ENCODE data around the gene TMED5. TPM values are rescaled to one million over a fixed set of nuclear protein-coding genes. Genes with fewer than 3 reads are reported as not detected.
A peak's percentile ranks its signal among the peaks of the same experiment; 100 is the strongest.
"Not testable (repeated sequence)": the region's sequence is repeated elsewhere in the genome, so short reads cannot be mapped to it uniquely, and the experiment has no call there.

The TMED5 gene
- total RNA-seq, 1 donor from 2014 or later = 92.5 TPM

DNA sequence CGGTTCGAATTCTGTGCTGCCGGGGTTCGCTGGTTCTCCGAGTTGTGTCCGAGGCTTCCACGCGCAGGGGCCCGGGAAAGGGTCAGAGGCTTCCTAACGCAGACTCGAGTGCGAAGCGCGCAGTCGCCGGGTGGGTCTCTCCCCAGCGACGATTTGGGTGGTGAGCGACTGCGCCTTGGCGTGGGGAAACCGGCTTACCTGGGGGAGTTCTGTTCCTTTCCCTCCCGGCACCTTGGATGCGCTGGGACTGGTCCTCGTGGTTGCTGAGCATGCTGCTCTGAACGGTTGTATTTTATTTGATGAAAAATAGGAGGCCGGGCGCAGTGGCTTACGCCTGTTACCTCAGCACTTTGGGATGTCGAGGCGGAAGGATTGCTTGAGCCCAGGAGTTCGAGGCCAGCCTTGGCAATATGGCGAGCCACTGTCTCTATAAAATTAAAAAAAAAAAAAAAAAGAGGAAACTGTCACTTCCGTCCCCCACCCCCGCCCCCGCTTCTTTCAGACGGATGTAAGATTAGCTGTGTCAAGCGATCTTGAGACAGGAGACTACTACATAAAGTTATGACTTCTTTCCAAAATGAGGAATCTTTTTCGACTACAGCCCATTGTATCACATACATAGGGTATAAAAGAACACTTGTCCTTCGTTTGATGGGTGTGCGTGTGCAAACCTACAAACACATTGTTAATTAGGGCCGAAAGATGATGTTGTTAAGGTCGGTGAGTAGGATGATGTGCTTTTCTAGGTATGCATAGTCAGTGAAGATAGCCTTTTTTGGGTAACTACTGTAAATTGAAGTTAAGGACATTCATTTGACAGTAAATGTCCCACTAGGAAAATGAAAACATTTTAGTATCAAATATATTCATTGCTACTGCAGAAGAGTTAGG is 755 bp upstream of the TMED5 start, which contains the start of gene CCDC18:
TSS of gene CCDC18 (plus strand) at position 2 of the 891 bp plus-strand sequence. CDS start 2,638 bp downstream, outside the sequence.
- H3K9me3 ChIP-seq = no peaks in the 10 kb centered on the region
- H3K4me3 ChIP-seq = peak within 1 kb of the TSS; percentile 77
- H3K27me3 ChIP-seq (ENCODE audit: low read depth) = no peaks in the 10 kb centered on the region
- intact Hi-C loops (cut with DNase I) = no loop called here
- H3K36me3 ChIP-seq = no peaks in the 10 kb centered on the region
- H3K4me1 ChIP-seq = peaks cover 21% of the 10 kb centered on the region
- peak within 1 kb of the TSS; percentile 98 for H3K27ac ChIP-seq
- ATAC-seq (peak; percentile 3 to 7), DNase-seq (no peak)
- TF ChIP-seq, protein P1, sequence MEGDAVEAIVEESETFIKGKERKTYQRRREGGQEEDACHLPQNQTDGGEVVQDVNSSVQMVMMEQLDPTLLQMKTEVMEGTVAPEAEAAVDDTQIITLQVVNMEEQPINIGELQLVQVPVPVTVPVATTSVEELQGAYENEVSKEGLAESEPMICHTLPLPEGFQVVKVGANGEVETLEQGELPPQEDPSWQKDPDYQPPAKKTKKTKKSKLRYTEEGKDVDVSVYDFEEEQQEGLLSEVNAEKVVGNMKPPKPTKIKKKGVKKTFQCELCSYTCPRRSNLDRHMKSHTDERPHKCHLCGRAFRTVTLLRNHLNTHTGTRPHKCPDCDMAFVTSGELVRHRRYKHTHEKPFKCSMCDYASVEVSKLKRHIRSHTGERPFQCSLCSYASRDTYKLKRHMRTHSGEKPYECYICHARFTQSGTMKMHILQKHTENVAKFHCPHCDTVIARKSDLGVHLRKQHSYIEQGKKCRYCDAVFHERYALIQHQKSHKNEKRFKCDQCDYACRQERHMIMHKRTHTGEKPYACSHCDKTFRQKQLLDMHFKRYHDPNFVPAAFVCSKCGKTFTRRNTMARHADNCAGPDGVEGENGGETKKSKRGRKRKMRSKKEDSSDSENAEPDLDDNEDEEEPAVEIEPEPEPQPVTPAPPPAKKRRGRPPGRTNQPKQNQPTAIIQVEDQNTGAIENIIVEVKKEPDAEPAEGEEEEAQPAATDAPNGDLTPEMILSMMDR (IDR thresholded peaks at IDR 0.05) = no peak

DNA sequence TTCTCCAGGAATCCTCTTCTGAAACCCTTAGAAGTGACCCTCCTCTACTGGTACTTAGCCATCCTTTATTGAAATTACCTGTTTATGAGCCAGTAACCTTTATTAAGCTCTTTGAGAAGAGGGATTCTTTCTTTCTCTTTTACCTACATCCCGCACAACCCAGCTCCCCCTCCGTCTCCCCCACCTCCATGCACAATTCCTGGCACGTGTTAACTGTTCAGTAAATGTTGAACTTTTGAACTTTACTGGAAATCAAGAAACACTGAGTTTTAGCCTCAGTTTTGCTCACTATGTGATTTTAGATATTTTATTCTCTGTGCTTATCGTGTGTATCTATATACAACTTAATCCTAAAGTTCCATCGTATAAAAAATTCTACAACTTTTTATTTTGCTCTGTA is 1.8 kb downstream of the TMED5 start:
- Histone ChIP-seq H3K27me3 (ENCODE audit: low read depth) (no peaks in the 10 kb centered on the region), H3K9me3 (no peaks in the 10 kb centered on the region), H3K4me1 (peaks cover 29% of the 10 kb centered on the region), H3K4me3 (peak overlapping the region; percentile 77), H3K27ac (no peak overlapping the region), H3K36me3 (no peaks in the 10 kb centered on the region)
- no peak for ATAC-seq
- TF ChIP-seq, protein P1 (IDR thresholded peaks at IDR 0.05) = no peak
- intact Hi-C loops (cut with DNase I) = no loop called here
- DNase-seq = no peak

DNA sequence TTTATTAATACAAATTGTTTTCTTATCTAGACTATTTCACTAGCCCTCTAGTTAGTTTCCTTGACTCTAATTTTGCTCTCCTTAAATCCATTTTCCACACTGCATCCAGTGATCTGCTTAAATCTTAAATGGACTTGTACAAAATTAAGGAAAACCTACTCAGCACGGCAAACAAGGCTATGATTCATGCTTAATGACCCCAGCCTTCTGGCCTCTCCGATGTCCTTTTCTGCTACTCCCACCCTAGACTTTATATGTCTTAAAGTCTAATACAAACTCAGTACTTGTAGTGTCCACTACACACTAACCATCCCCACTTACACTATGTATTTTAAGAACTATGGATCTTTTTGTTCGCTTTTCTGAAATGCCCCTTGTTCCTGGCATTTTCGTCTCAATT is 2.2 kb downstream of the TMED5 start:
- intact Hi-C loops (cut with DNase I) = no loop called here

DNA sequence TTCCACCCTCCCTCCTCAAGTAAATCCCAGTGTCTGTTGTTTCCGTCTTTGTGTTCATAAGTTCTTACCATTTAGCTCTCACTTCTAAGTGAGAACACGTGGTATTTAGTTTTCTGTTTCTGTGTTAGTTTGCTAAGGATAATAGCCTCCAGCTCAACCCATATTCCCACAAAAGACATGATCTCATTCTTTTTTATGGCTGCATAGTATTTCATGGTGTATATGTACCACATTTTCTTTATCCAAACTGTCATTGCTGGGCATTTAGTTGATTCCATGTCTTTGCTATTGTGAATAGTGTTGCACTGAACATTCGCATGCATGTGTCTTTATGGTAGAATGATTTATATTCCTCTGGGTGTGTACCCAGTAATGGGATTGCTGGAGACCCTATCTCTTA is 5.6 kb downstream of the TMED5 start:
- intact Hi-C loops (cut with DNase I); H3K9me3 ChIP-seq: not testable (repeated sequence)
- peaks cover 47% of the 10 kb centered on the region for H3K4me1 ChIP-seq

More for the DNA sequence above, 2.2 kb downstream of the TMED5 start:
- Histone ChIP-seq H3K4me3 (peak overlapping the region; percentile 77), H3K27ac (no peak overlapping the region), H3K36me3 (no peaks in the 10 kb centered on the region), H3K27me3 (ENCODE audit: low read depth) (no peaks in the 10 kb centered on the region), H3K9me3 (no peaks in the 10 kb centered on the region), H3K4me1 (peaks cover 33% of the 10 kb centered on the region)
- no peak for ATAC-seq
- DNase-seq = no peak
- TF ChIP-seq, protein P1 (IDR thresholded peaks at IDR 0.05) = no peak

DNA sequence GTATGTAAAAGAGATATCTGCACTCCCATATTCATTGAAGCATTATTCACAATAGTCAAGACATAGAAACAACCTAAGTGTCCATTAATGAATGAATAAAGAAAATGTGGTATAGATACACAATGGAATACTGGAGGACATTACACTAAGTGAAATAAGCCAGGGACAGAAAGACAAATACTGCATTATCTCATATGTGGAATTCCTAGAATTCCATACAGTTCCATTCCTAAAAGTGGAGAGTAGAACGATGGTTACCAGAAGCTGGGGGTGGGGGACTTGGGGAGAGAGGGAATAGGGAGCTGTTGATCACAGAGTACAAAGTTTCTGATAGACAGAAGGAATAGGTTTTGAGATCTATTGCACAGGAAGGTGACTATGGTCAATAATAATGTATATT is 7.4 kb downstream of the TMED5 start:
- no peak for ATAC-seq
- TF ChIP-seq, protein P1 (IDR thresholded peaks at IDR 0.05) = no peak
- DNase-seq = no peak
- Histone ChIP-seq H3K4me3 (no peak overlapping the region), H3K9me3 (peaks cover 5% of the 10 kb centered on the region), H3K36me3 (no peaks in the 10 kb centered on the region), H3K4me1 (peaks cover 36% of the 10 kb centered on the region), H3K27me3 (ENCODE audit: low read depth) (no peaks in the 10 kb centered on the region), H3K27ac (no peak overlapping the region)
- intact Hi-C loops (cut with DNase I) = no loop called here

More for the DNA sequence above, 5.6 kb downstream of the TMED5 start:
- H3K36me3 ChIP-seq; DNase-seq; H3K27me3 ChIP-seq (ENCODE audit: low read depth); ATAC-seq; H3K4me3 ChIP-seq; H3K27ac ChIP-seq: not testable (repeated sequence)

DNA sequence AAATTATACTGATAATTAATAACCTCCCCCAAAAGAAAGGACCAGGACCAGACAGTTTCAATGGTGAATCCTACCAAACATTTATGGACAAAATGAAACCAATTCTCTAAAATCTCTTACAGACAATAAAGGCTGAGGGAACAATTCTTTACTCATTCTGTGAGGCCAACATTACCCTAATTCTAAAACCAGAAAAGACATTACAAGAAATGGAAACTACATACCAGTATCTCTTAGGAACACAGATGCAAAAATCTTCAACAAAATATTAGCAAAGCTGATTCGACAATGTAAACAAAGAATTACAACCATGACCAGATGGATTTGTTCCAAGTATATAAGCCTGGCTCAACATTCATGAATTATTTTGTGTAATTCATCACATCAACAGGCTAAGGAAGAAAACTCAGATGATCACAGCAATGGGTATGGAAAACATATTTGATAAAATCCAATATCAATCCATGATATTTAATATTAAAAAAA is 8.6 kb downstream of the TMED5 start:
- H3K27ac ChIP-seq = no peak overlapping the region

DNA sequence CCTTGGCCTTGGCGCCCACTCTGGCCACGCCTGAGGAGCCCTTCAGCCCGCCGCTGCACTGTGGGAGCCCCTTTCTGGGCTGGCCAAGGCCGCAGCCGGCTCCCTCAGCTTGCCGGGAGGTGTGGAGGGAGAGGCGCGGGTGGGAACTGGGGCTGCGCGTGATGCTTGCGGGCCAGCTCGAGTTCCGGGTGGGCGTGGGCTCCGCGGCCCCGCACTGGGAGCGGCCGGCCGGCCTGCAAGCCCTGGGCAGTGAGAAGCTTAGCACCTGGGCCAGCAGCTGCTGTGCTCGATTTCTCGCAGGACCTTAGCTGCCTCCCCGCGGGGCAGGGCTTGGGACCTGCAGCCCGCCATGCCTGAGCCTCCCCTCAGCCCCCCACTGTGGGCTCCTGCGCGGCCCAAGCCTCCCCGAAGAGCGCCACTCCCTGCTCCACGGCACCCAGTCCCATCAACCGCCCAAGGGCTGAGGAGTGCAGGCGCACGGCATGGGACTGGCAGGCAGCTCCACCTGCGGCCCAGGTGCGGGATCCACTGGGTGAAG is 10.0 kb downstream of the TMED5 start:
- H3K9me3 ChIP-seq = peaks cover 12% of the 10 kb centered on the region
- DNase-seq; H3K27ac ChIP-seq; ATAC-seq; intact Hi-C loops (cut with DNase I); H3K4me3 ChIP-seq; H3K27me3 ChIP-seq (ENCODE audit: low read depth); H3K36me3 ChIP-seq: not testable (repeated sequence)
- peaks cover 26% of the 10 kb centered on the region for H3K4me1 ChIP-seq

More for the DNA sequence above, 8.6 kb downstream of the TMED5 start:
- Histone ChIP-seq H3K36me3 (no peaks in the 10 kb centered on the region), H3K4me1 (peaks cover 26% of the 10 kb centered on the region), H3K9me3 (peaks cover 11% of the 10 kb centered on the region), H3K27me3 (ENCODE audit: low read depth) (no peaks in the 10 kb centered on the region), H3K4me3 (no peak overlapping the region)
- TF ChIP-seq, protein P1 (IDR thresholded peaks at IDR 0.05) = no peak
- no peak for DNase-seq
- no peak for ATAC-seq
- intact Hi-C loops (cut with DNase I) = no loop called here

Measured in lower lobe of right lung (tissue), 2 donors.